Glutamatergic neuron (in vitro differentiated cells): Measurements from ENCODE around the gene SH3PXD2B. TPM values are rescaled to one million over a fixed set of nuclear protein-coding genes. Genes with fewer than 3 reads are reported as not detected.

Experiments used
- DNase-seq: peaks from one replicate; pipeline ENCODE4 v3.0.0; 2022
- H3K27ac Mint-ChIP-seq: one replicate; pipeline ENCODE4 v1.8.0; 2020; ENCODE audit warnings: mild to moderate bottlenecking, mixed read lengths, inconsistent platforms; ENCODE audit not compliant: unreplicated experiment
- H3K27me3 Mint-ChIP-seq: one replicate; pipeline ENCODE4 v1.8.0; 2020; ENCODE audit warnings: mild to moderate bottlenecking, moderate library complexity, mixed read lengths, inconsistent platforms; ENCODE audit not compliant: unreplicated experiment
- H3K36me3 Mint-ChIP-seq: one replicate; pipeline ENCODE4 v1.8.0; 2020; ENCODE audit warnings: mild to moderate bottlenecking, mixed read lengths, inconsistent platforms; ENCODE audit not compliant: unreplicated experiment
- H3K4me1 Mint-ChIP-seq: one replicate; pipeline ENCODE4 v1.8.0; 2020; ENCODE audit warnings: mild to moderate bottlenecking, low read depth, mixed read lengths, inconsistent platforms; ENCODE audit not compliant: unreplicated experiment
- H3K4me3 Mint-ChIP-seq: one replicate; pipeline ENCODE4 v1.8.0; 2020; ENCODE audit warnings: mild to moderate bottlenecking, mixed read lengths, inconsistent platforms; ENCODE audit not compliant: unreplicated experiment
- H3K9me3 Mint-ChIP-seq: one replicate; pipeline ENCODE4 v1.8.0; 2020; ENCODE audit warnings: mild to moderate bottlenecking, moderate library complexity, mixed read lengths, inconsistent platforms; ENCODE audit not compliant: unreplicated experiment
- CTCF ChIP-seq: fragments of 200-600 bp; sonication (generic); IDR thresholded peaks from one replicate; pipeline ENCODE4 v1.5.0; 2021; ENCODE audit not compliant: partially characterized antibody, unreplicated experiment
- total RNA-seq: library from RNA; stranded (reverse); fragmentation: NEBNext Ultra II Directional; extraction: Animal tissue kit (Norgen Biotek cat#: 25700); gene quantifications from one replicate; pipeline ENCODE4 v1.2.1, GENCODE V29; 2021; ENCODE audit not compliant: unreplicated experiment

Gene SH3PXD2B
- total RNA-seq, 1 donor from 2014 or later: 96.8 TPM

- Mint-ChIP-seq H3K36me3 (no peaks in the 10 kb centered on the region), H3K4me1 (peaks cover 48% of the 10 kb centered on the region), H3K27ac (peak overlapping the region; percentile 96), H3K9me3 (peaks cover 13% of the 10 kb centered on the region), H3K4me3 (peak overlapping the region; percentile 95), H3K27me3 (peaks cover 15% of the 10 kb centered on the region)
- peak; percentile 72 for DNase-seq
- TF ChIP-seq CTCF: no peak
Observed at GRCh38 chr5:172453986-172454357, 353 bp downstream of the SH3PXD2B start.

- Mint-ChIP-seq H3K27me3 (peaks cover 15% of the 10 kb centered on the region), H3K36me3 (no peaks in the 10 kb centered on the region), H3K9me3 (peaks cover 12% of the 10 kb centered on the region), H3K4me3 (peak overlapping the region; percentile 95), H3K27ac (peak overlapping the region; percentile 96), H3K4me1 (peaks cover 47% of the 10 kb centered on the region)
- peak; percentile 72 for DNase-seq
- TF ChIP-seq CTCF: peak; percentile 58
Observed at GRCh38 chr5:172453206-172453985, 929 bp downstream of the SH3PXD2B start.

- Mint-ChIP-seq H3K27ac (peak overlapping the region; percentile 96), H3K4me1 (peaks cover 46% of the 10 kb centered on the region), H3K4me3 (peak overlapping the region; percentile 95), H3K27me3 (peaks cover 15% of the 10 kb centered on the region), H3K9me3 (peaks cover 12% of the 10 kb centered on the region), H3K36me3 (no peaks in the 10 kb centered on the region)
- no peak for TF ChIP-seq CTCF
- no peak for DNase-seq
Observed at GRCh38 chr5:172452398-172453205, 1.7 kb downstream of the SH3PXD2B start.

- Mint-ChIP-seq H3K4me3 (peak overlapping the region; percentile 95), H3K4me1 (peaks cover 48% of the 10 kb centered on the region), H3K27me3 (peaks cover 15% of the 10 kb centered on the region), H3K36me3 (no peaks in the 10 kb centered on the region), H3K27ac (no peak overlapping the region), H3K9me3 (peaks cover 12% of the 10 kb centered on the region)
- no peak for TF ChIP-seq CTCF
- DNase-seq: no peak
Observed at GRCh38 chr5:172451771-172452197, 2.5 kb downstream of the SH3PXD2B start.
